Superior temporal gyrus (tissue), 1 donor: ENCODE results near the gene APOBEC3B.
"Not testable (repeated sequence)": the region's sequence is repeated elsewhere in the genome, so short reads cannot be mapped to it uniquely, and the experiment has no call there.

Source experiments
- DNase-seq: peaks from one replicate; pipeline ENCODE4 v3.0.0-alpha.2; 2016; ENCODE audit errors: extremely low spot score

APOBEC3B gene

GRCh38 chr22:38997518-38997917 lies 15.4 kb downstream of the APOBEC3B start:
- no peak for DNase-seq

GRCh38 chr22:39003165-39003638 lies 21.1 kb downstream of the APOBEC3B start:
- DNase-seq: peak; percentile 74

- no peak for DNase-seq
These were observed 25.0 kb downstream of the APOBEC3B start for GRCh38 chr22:39007177-39007576.

- DNase-seq: not testable (repeated sequence)
These were observed 26.2 kb downstream of the APOBEC3B start for GRCh38 chr22:39008271-39008850.

- no peak for DNase-seq
These were observed 28.8 kb downstream of the APOBEC3B start for GRCh38 chr22:39010946-39011345.

GRCh38 chr22:39012533-39013511 lies 30.7 kb downstream of the APOBEC3B start:
- no peak for DNase-seq

- DNase-seq: not testable (repeated sequence)
These were observed 31.4 kb downstream of the APOBEC3B start for GRCh38 chr22:39013561-39013941.

GRCh38 chr22:39013942-39014722 lies 32.0 kb downstream of the APOBEC3B start, which contains the start of gene APOBEC3C:
TSS of gene APOBEC3C (plus strand) at chr22:39014257. CDS start at chr22:39014363, 106 bp downstream.
- no peak for DNase-seq

- not testable (repeated sequence) for DNase-seq
These were observed 32.6 kb downstream of the APOBEC3B start for GRCh38 chr22:39014723-39015121.

GRCh38 chr22:39016592-39016991 lies 34.4 kb downstream of the APOBEC3B start:
- no peak for DNase-seq

GRCh38 chr22:39017596-39018365 lies 35.6 kb downstream of the APOBEC3B start:
- DNase-seq: no peak

- DNase-seq: not testable (repeated sequence)
These were observed 38.0 kb downstream of the APOBEC3B start for GRCh38 chr22:39020021-39020651.

GRCh38 chr22:39021552-39022250 lies 39.6 kb downstream of the APOBEC3B start:
- no peak for DNase-seq

- no peak for DNase-seq
These were observed 42.6 kb downstream of the APOBEC3B start for GRCh38 chr22:39024519-39025308.

- no peak for DNase-seq
These were observed 44.5 kb downstream of the APOBEC3B start for GRCh38 chr22:39026509-39027150.

- no peak for DNase-seq
These were observed 45.6 kb downstream of the APOBEC3B start for GRCh38 chr22:39027717-39028116.

GRCh38 chr22:39028281-39028680 lies 46.1 kb downstream of the APOBEC3B start:
- DNase-seq: no peak

GRCh38 chr22:39029227-39029626 lies 47.1 kb downstream of the APOBEC3B start:
- DNase-seq: no peak

GRCh38 chr22:39030705-39031104 lies 48.6 kb downstream of the APOBEC3B start:
- no peak for DNase-seq
